ENCODE measurements around the gene NCKAP1. TPM values are rescaled to one million over a fixed set of nuclear protein-coding genes. Genes with fewer than 3 reads are reported as not detected.

The NCKAP1 gene
- total and polyA plus RNA-seq, 2 of the 4 experiments (the other 2 are of a cell fraction) = 91.1 to 160 TPM

GRCh38 chr2:182942756-182943155 is 95.5 kb downstream of the NCKAP1 start:
- DNase-seq = no peak
- H3K14ac ChIP-seq (replicated peaks; ENCODE audit: low read depth, low read length) = no peak overlapping the region
- H3K4ac ChIP-seq (ENCODE audit: low read depth, low read length) = no peak overlapping the region
- no peak overlapping the region for H4K5ac ChIP-seq (ENCODE audit: low read depth, low read length)
- no peak overlapping the region for H3K4me3 ChIP-seq (ENCODE audit: insufficient read depth, low read depth, low read length)
- H3K23ac ChIP-seq (ENCODE audit: low read depth, low read length) = no peak overlapping the region
- ATAC-seq (ENCODE audit: low read depth) = no peak
- ChIA-PET CTCF (no interaction called here), POLR2A (ENCODE audit: unreplicated experiment) (no interaction called here)
- peaks cover 5% of the 10 kb centered on the region for H3K4me1 ChIP-seq (ENCODE audit: control insufficient read depth, insufficient read depth, low read length)
- peaks cover 13 to 31% of the 10 kb centered on the region in 2 experiments for H3K79me1 ChIP-seq (ENCODE audit: low read depth in 1 of 2, low read length in 2 of 2)
- no peaks in the 10 kb centered on the region for H3K27me3 ChIP-seq (ENCODE audit: control insufficient read depth, insufficient read depth, low read length)
- H2BK15ac ChIP-seq (ENCODE audit: low read depth, low read length) = no peak overlapping the region
- no peak overlapping the region for H3K9ac ChIP-seq (ENCODE audit: low read depth, low read length)
- no peak overlapping the region for H2BK120ac ChIP-seq (ENCODE audit: low read depth, low read length)
- no peaks in the 10 kb centered on the region; the same call in 1 of the 2 replicates for H4K20me1 ChIP-seq (ENCODE audit: insufficient read depth, low read length)
- no peak overlapping the region for H2BK20ac ChIP-seq (ENCODE audit: low read depth, low read length)
- no peak overlapping the region for H3K27ac ChIP-seq (ENCODE audit: insufficient read depth, low read length)
- dilution Hi-C loops (cut with HindIII; ENCODE audit: low sequenced_read_pairs, unreplicated experiment) = no loop called here
- TF ChIP-seq CTCF (conservative IDR thresholded peaks at IDR 0.05; ENCODE audit: low read depth, low read length) (no peak), RFX5 (IDR thresholded peaks at IDR 0.05; ENCODE audit: low read depth, low read length) (no peak), CHD1 (IDR thresholded peaks at IDR 0.05; ENCODE audit: low read depth, low read length) (no peak), CEBPB (IDR thresholded peaks at IDR 0.05; ENCODE audit: low read depth, low read length) (no peak), USF2 (IDR thresholded peaks at IDR 0.05; ENCODE audit: low read depth, low read length) (no peak), FOS (IDR thresholded peaks at IDR 0.05; ENCODE audit: low read depth, low read length) (no peak)
- no peak overlapping the region for H3K4me2 ChIP-seq (ENCODE audit: low read depth, low read length)
- WGBS, 2 experiments (ENCODE audit: extremely low coverage in 2 of 2, insufficient read length in 1 of 2) = no CpG with 5 or more reads among the region's 2 CpGs
- no peak overlapping the region for H3K56ac ChIP-seq (ENCODE audit: extremely low read depth, insufficient read depth, low read length)
- H4K91ac ChIP-seq (ENCODE audit: insufficient read depth, low read depth, low read length) = no peak overlapping the region
- H4K8ac ChIP-seq (ENCODE audit: low read depth in 2 of 2, low read length in 2 of 2) = no peak overlapping the region
- no peak overlapping the region for H2AK9ac ChIP-seq (replicated peaks; ENCODE audit: low read depth, low read length, poor library complexity)
- no peaks in the 10 kb centered on the region for H3K9me3 ChIP-seq (ENCODE audit: control insufficient read depth, insufficient read depth, low read length)
- no peak overlapping the region for H2BK5ac ChIP-seq (ENCODE audit: low read depth, low read length, poor library complexity, severe bottlenecking)
- H2AK5ac ChIP-seq (ENCODE audit: low read depth, low read length) = no peak overlapping the region
- no peak overlapping the region for H2AFZ ChIP-seq (replicated peaks; ENCODE audit: low read length, poor library complexity)
- peaks cover 4% of the 10 kb centered on the region; the same call in 1 of the 2 replicates for H3K9me1 ChIP-seq (ENCODE audit: insufficient read depth, low read length)
- in situ Hi-C loops (cut with MboI; ENCODE audit: low sequenced_read_pairs) = no loop called here
- H3K18ac ChIP-seq (ENCODE audit: low read depth, low read length) = no peak overlapping the region
- BruUV-seq (replicated peaks) = no TSS peak
- intact Hi-C loops (cut with micrococcal nuclease) = no loop called here
- H3K36me3 ChIP-seq (ENCODE audit: control insufficient read depth, insufficient read depth, low read length) = peaks cover 15% of the 10 kb centered on the region
